Breast epithelium (tissue), 3 donors: ENCODE results near the gene ABCC4.

Experiments
- POLR2A ChIP-seq: fragments of 450-650 bp; IDR thresholded peaks from one replicate; pipeline ENCODE4 v1.6.1; 2016; ENCODE audit warnings: antibody characterized with exemption, mild to moderate bottlenecking, moderate library complexity
- POLR2AphosphoS5 ChIP-seq, 3 donors: sonication (generic); formaldehyde crosslinking; IDR thresholded peaks; one replicate each; pipeline ENCODE4 v1.6.1; 2017; ENCODE audit warnings: antibody characterized with exemption in 3 of 3
- TF ChIP-seq, protein P1 (sequence below), 3 donors: fragments of 450-650 bp; IDR thresholded peaks; one replicate each; pipeline ENCODE4 v1.5.1; 2016 to 2017; ENCODE audit warnings: antibody characterized with exemption in 3 of 3, mild to moderate bottlenecking in 3 of 3, moderate library complexity in 3 of 3

DNA sequence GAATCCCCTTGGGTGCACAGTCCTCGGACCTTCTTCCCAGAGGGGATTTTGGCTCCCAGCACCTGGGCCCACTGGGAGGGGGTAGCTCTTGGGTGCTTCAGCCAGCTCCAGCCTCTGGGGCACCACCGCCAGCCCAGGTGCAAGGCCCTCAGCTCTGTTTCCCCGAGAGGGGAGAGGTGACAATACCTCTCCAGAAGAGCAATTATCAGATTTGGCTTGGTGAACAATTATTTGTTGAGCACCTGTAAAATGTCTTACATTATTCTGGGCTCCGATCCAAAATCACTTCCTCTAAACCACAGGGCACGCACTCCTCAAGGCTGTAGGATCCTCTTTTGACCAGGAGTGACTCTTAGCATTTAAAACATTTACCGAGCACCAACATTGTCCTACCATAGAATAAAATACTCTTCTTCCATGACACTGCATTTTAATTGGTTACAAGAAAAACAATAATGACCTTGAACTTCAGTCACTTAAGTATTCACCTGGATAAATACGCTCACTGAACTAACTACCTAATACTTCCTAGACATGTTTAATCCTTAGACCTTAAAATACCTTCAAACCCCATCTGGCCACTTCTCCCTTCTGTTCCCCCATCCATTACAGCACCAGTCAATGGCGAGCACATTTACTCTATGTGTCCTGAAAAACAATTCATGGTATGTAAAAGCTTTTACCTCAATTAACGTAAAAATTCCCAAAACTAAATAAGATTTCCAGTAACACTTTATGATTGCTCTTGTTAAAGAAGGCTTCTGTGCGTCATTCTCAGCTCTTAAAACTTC, 54.8 kb downstream of the ABCC4 start:
- TF ChIP-seq, protein P1, sequence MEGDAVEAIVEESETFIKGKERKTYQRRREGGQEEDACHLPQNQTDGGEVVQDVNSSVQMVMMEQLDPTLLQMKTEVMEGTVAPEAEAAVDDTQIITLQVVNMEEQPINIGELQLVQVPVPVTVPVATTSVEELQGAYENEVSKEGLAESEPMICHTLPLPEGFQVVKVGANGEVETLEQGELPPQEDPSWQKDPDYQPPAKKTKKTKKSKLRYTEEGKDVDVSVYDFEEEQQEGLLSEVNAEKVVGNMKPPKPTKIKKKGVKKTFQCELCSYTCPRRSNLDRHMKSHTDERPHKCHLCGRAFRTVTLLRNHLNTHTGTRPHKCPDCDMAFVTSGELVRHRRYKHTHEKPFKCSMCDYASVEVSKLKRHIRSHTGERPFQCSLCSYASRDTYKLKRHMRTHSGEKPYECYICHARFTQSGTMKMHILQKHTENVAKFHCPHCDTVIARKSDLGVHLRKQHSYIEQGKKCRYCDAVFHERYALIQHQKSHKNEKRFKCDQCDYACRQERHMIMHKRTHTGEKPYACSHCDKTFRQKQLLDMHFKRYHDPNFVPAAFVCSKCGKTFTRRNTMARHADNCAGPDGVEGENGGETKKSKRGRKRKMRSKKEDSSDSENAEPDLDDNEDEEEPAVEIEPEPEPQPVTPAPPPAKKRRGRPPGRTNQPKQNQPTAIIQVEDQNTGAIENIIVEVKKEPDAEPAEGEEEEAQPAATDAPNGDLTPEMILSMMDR (IDR thresholded peaks at IDR 0.05) = no peak
- TF ChIP-seq POLR2AphosphoS5 (IDR thresholded peaks at IDR 0.05) (no peak), POLR2A (no peak)
